Colon (tissue), 2 donors: Measurements from ENCODE around the gene FADS3.

ENCODE experiments used
- FAIRE-seq: peaks from 2 replicates; lab custom pipeline; 2012; peaks lifted over from hg19 to GRCh38; lab: Jason Lieb, UNC
- donor health status: control.
- donor health status: control.

The FADS3 gene, protein sequence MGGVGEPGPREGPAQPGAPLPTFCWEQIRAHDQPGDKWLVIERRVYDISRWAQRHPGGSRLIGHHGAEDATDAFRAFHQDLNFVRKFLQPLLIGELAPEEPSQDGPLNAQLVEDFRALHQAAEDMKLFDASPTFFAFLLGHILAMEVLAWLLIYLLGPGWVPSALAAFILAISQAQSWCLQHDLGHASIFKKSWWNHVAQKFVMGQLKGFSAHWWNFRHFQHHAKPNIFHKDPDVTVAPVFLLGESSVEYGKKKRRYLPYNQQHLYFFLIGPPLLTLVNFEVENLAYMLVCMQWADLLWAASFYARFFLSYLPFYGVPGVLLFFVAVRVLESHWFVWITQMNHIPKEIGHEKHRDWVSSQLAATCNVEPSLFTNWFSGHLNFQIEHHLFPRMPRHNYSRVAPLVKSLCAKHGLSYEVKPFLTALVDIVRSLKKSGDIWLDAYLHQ

DNA sequence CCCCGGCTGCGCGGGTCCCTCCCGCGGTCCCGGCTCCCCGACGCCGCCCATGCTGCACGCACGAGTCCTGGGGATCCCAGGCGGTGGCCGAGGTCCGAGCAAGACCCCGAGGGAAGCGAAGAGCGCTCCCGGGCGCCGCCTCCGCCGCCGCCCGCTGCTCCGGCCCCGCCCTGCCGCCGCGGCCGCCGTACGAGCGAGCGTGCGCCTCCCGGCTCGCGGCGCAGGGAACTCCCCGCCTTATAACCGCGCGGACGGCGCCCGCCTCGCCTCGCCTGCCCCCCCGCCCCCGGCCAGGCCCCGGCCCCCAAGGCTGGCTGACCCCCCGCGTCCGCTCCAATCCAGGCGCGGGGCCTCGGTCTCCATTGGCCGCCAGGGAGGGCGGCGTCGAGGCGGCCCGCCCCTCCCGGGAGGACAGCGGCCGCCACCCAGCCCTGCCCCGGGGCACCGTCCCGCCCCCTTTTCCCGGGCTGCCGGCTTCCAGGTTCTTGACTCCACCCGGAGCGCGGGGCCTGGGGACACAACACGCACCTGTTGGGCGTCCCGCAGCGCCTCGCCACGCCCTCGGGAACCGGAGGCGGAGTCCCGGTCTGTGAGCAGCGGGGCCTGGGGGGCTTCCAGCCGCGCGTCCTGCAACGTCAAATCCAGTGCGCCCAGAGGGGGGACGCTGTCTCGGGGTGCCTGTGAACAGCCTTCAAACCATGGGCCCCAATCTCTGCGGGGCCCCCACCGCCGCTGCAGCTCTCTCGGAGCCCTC, at the start of gene FADS3:
TSS of gene FADS3 (minus strand) at position 215 of the 754 bp plus-strand sequence. CDS start at position 51, 164 bp downstream.
- no peak for FAIRE-seq

DNA sequence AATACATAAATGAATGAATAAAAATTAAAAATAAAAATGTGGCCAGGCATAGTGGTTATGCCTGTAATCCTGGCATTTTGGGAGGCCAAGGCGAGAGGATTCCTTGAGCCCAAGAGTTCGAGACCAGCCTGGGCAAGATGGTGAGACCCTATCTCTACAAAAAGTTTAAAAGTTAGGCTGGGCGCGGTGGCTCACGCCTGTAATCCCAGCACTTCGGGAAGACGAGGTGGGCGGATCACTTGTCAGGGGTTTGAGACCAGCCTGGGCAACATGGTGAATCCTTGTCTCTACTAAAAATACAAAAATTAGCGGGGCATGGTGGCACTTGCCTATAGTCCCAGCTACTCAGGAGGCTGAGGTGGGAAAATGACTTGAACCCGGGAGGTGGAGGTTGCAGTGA, 49.1 kb upstream of the FADS3 start:
- no peak for FAIRE-seq

- FAIRE-seq, result no peak
Observed at GRCh38 chr11:61935861-61936260, 44.5 kb upstream of the FADS3 start.

DNA sequence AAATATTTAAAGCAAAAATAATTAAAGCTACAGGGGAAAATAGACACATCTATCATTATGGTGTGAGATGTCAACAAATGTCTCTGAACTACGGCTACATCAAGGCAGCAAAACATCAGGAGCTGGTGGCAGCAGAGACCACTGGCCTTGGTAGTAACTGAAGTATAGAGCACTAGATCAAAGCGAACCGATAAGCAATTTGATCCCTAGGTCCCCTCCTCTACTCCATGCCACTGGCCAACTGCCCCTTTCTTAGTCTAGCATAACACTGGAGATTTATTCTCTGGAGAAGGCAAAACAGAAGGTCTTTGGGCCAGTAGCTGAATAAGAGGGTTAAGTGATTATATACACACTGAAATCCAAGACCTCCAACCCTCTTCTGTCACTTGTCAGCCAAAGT, 39.6 kb upstream of the FADS3 start:
- FAIRE-seq, result no peak

DNA sequence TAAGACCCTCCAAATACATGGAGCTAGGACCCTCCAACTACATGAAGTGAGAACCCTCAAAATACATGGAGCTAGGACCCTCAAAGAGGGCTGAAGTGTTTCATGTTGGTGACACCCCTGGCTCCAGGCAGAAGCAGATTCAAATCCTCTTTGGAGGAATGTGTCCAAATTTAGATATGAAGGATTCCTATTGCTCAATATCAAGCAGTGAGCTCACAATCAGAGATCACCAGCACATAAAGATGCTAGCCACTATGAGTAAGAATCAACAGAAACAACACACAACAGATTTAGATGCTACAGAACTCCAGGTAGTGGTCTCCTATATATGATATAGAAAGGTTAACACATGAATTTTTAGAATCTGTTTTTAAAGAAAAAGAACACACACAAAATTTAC, 37.3 kb upstream of the FADS3 start:
- no peak for FAIRE-seq

DNA sequence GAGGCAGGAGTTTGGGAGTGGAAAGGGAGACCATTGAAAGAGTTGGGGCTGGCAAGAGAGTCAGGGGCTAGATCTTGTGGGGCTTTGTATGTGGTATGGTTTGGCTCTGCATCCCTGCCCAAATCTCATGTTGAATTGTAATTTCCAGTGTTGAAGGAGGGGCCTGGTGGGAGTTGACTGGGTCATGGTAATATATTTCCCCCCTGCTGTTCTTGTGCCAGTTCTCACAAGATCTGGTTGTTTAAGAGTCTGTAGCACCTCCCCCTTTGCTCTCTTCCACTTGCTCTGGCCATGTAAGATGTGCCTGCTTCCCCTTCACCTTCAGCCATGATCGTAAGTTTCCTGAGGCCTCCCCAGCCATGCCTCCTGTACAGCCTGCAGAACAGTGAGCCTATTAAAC, 36.2 kb upstream of the FADS3 start:
- FAIRE-seq, result no peak

DNA sequence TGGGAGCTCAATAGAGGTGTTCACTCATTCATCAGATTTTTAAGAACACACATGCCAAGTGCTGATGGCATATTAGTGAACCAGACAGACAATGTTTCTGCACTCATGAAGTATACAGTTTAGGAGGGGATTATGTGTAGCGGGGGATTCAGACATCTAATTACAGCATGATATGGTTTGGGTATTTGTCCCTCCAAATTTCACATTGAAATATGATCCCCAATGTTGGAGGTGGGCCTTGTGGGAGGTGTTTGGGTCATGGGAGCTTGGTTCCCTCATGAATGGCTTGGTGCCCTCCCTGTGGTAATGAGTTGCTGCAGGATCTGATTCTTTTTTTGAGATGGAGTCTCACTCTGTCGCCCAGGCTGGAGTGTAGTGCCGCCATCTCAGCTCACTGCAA, 34.9 kb upstream of the FADS3 start:
- FAIRE-seq, result no peak

GRCh38 chr11:61925736-61926135, 34.4 kb upstream of the FADS3 start:
- no peak for FAIRE-seq

DNA sequence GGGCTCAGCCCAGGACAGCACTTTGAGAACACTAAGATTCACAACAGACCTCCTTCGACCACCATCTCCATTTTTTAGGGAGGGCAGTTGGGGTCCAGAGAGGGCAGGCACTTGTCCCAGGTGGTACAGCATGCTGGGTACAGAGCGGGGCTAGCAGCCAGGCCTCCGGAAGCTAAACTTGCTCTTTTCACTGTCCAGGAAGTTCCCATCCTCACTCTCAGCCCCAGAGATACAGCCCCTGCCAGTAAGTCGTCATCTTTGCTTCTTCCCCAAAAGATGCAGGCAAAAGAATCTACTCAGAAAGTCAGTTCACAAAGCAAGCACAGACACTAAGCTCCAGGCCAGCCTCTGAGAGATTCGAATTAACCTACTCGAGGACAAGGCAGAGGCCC, 32.7 kb upstream of the FADS3 start:
- FAIRE-seq, result no peak

- FAIRE-seq, result no peak
Observed at GRCh38 chr11:61923166-61924063, 32.1 kb upstream of the FADS3 start.

GRCh38 chr11:61922539-61922938, 31.2 kb upstream of the FADS3 start:
- FAIRE-seq, result no peak

- FAIRE-seq, result no peak
Observed at GRCh38 chr11:61921446-61921845, 30.1 kb upstream of the FADS3 start.

DNA sequence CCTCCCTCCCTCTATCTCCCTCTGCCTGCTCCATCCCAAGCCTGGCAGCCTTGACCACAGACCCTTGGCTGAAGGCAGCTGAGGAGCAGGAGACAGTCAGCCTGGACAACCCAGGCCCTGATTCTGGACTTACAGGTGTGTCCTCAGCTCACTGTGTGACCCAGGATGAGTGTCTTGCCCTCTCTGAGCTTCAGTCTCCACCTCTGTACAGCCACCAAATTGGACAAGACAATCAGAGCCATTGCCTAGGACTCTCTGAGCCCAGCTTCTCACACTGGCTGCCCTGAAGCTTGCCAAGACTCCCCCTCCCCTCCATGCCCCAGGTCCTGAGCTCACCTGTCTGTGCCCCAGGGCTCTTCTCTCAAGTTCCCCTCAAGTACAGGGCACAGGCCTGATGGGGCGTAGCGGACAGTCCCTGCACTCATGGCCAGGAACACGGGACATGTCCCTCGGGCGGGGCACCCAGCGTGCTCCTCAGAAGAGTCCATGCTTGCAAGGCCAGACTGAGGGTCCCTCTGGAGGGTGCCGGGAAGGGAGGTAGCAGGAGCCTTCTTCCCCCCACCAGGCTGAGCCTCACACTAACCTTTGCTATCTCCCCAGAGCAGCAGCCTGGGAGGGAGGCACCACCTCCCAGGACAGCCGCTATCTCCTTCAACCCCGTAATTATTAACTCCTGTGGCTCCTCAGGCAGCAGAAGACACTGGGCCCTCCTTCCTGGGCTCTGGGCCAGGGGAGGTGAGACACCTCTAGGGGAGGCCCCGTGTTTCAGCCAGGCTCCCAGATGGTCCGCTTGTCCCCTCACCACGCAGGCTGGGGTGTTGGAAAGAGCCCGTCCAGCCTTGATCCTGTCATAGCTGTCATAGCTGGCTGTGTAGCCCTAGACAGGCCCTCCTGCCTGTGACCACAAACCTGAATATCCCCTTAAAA, 28.6 kb upstream of the FADS3 start:
- FAIRE-seq, result no peak

DNA sequence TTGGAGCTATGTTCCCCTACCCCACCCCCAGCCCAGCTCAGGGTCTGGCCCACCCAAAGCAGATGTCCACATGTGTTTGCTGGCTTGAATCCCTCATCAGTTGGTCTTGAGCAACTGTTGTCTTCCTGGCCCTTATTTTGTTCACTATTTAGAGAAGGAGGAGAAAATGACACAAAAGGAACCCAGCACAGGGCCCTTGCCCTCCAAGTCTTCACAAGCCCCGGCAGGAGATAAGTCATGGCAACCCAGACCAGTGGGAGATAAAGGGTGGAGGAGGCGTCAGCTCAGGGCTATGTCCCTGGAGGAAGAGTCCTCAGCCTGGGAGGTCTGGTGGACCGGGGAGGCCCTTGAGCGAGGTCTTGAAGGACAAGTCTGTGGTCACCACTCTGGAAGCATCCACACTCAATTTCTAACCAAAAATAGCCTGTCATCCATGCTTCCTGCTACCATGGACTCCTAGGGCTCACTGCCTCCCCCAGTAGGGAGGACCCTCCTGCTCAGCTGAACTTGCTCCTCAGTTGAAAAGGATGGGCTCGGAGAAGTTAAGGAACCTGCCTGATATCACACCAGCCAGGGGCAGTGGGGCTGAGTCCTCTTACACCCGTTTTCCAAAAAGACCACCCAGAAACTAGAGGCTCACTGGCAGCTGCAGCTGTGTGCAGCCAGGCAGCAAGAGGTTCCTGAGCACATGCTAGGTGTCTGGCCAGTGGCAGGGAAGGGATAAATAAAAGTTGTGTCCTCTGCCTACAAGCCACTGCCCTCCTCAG, 27.8 kb upstream of the FADS3 start:
- FAIRE-seq, result no peak

DNA sequence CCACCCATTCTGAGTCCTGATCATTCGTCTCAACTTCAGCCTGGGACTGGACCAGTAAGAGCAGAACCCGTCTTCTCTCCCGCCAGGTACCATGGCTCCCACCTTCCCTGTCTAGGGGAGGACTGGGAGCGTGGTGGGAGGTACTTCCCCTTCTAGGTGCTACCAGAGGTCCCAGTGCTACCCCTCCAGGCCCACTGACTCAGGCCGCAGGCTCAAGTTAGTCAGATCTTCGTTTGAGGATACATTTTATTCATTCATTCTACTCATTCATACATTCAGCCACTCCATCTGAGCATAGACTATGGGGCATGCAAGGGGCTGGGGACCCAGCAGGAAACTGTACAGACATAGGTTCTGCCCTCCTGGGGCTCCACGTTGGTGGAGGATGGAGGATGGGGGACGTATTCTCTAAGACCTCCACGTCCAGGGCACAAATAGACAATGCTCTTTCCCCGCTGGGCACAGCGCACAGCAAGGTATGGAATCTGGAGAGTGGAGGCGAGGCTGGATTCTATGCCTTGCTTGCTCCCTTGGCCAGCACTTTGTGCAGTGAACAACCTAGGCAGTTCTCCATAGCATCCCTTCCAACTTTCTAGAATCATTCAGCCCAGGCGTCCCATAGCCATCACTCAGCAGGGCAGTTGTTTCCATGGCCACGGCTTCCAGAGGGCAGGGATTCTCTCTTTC, 27.0 kb upstream of the FADS3 start:
- no peak for FAIRE-seq

GRCh38 chr11:61917334-61918109, 26.2 kb upstream of the FADS3 start, which contains the start of gene RAB3IL1:
TSS of gene RAB3IL1 (minus strand) at chr11:61917566. CDS start at chr11:61917367, 199 bp downstream.
- FAIRE-seq, result no peak

DNA sequence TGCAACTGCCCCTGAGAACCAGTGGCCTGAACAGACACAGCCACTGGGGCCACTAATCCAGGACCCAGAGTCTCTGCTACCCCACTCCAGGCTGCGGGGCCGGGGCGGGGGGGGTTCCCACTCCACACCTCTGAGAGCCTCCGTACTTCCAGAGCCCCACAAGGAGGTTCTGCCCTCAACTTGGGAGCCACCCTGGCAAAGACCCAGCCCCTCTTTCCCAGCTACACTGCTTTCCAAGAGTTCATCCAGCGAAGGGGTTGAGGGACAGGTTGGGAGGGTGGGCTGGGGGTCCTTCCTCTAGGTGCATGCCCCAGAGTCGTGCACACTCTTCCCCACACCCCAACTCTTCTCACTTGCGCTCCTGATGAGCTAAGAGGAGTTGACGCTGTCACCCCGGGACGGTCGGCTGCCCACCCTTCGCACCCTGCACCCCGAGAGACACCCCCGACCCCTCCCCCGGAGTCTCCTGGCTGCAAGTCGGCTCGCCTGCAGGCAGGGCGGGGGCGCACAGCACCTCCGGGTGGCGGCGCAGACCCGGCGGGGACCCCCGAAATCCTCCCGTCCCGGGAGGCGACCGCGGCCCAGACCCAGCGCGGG, 25.5 kb upstream of the FADS3 start:
- no peak for FAIRE-seq

DNA sequence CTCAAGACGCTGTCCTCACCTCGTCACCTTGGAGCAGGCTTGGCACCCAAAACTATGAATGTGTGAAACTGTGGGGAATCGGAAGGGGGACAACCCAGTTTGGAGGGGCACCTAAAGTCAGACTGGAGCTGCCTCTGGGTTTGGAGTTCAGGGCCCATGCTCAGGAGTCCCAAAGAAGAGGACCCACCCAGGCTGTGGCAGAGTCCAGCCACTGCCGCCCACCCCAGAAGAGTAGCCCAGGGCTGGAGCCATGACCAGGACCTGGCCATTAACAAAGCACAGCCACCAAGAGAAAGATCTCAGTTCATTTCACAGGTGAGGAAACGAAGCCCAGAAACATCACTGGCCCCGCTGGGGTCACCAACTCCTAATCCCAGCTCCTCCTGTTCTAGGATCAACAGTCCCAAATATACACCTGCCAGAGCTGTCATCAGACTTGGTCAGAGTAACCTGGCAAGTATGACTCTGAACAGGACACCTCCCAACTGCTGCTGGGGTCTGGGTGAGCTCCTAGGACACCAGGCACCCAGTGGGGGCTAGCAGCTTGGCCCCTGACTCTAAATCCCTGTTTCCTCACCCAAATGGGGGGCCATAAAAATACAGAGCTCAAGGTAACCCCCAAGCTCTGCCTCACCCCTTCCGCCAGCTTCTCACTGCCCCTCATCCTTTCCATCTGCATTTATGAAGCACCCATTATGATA, 23.3 kb upstream of the FADS3 start:
- FAIRE-seq, result no peak
